Fibroblast of skin of left biceps (primary cell): ENCODE data around the gene ATL3.
"Not testable (repeated sequence)": the region's sequence is repeated elsewhere in the genome, so short reads cannot be mapped to it uniquely, and the experiment has no call there.

ENCODE experiments used
- DNase-seq, 2 experiments: peaks; one replicate each; pipeline ENCODE4 v3.0.0-alpha.2; 2013; ENCODE audit warnings: low read depth in 2 of 2

ATL3 gene

DNA sequence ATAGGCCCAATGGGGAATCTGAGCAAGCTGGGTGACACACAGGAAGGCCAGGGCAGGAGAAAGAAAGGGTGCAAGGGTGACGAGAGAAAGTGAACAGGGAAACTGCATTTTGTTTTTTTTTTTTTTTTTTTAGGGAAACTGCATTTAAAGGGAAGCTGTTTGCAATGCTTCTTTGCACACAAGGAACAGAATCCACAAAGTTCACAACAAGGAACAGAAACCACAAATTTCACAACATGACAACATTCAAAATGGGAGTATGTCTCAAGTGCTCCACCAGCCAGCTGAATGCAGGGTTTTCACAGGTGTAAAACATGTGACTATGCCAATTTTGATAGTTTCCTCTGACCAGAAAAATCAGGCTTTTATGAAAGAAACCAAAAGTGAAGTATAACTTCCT lies 50.1 kb downstream of the ATL3 start:
- DNase-seq = no peak

DNA sequence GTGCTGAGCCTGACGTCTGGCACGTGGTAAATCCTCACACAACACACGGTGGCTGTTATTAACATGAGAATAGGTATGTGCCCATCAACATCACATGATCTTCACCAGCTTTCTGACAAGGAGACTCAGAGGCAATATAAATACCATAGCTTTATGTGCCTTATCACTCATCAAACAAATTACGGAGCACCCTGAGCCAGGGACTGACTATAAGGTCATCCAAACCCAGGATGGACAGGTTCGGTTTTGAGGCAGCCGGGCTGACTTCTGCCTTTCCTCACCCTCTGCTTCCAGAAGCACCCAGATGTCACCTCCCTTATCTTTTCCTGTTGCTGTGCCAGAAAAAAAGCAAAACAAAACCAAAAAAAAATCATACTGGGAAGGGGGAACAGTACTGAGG lies 51.2 kb downstream of the ATL3 start:
- no peak for DNase-seq

DNA sequence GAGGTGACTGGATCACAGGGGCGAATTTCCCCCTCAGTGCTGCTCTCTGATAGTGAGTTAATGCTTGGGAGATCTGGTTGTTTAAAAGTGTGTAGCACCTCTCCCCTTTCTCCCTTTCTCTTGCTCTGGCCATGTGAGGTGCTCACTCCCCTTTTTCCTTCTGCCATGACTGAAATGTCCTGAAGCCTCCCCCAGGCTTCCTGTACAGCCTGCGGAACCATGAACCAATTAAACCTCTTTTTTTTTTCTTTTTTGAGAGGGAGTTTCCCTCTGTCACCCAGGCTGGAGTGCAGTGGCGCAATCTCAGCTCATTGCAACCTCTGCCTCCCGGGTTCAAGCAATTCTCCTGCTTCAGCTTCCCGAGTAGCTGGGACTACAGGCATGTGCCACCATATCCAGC lies 53.5 kb downstream of the ATL3 start:
- DNase-seq = not testable (repeated sequence)

DNA sequence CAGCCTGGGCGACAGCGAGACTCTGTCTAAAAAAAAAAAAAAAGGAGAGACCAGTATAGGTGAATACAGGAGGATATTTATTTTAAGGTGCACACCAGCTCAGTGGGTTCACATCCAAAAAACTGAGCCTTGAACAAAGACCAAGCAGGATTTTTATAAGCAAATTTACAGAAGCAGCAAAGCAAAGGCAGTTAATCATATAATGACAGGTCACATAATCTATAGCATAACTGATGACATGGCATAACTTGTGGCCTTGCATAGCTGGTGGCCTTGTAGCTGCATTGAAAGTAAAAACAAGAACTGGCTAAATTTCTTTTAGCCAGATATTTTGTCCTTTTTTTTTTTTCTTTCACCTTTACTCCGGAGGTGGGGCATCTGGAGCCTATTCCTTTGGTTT lies 54.2 kb downstream of the ATL3 start:
- DNase-seq = no peak

DNA sequence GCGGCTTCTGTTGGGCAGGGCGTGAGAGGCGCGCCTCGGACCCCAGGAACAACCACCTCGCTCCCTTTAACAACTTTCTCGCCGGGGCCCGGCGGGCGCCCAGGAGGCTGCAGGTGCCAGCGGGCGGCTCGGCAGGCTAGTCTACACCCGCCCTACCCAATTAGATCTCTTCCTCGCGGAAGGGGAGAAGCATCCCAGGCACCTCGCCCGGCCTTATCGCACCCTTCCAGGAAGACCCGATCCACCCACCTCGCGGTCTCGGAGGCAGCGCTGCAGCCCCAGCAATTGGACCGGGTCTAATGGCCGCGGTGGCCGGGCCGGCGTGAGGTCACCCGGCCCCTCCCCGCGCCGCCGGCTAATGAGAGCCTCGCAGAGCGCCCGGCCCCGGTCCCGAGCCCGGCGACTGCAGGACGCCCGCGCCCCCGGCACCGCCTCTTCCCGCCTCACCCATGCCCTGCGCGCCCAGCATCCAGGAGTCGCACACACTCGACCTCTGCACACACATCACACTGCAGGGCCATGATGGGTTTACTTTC lies 57.0 kb downstream of the ATL3 start, which contains the start of gene PLAAT3:
TSS of gene PLAAT3 (minus strand) at position 298 of the 536 bp plus-strand sequence. CDS start 419 bp downstream, outside the sequence.
- no peak for DNase-seq

DNA sequence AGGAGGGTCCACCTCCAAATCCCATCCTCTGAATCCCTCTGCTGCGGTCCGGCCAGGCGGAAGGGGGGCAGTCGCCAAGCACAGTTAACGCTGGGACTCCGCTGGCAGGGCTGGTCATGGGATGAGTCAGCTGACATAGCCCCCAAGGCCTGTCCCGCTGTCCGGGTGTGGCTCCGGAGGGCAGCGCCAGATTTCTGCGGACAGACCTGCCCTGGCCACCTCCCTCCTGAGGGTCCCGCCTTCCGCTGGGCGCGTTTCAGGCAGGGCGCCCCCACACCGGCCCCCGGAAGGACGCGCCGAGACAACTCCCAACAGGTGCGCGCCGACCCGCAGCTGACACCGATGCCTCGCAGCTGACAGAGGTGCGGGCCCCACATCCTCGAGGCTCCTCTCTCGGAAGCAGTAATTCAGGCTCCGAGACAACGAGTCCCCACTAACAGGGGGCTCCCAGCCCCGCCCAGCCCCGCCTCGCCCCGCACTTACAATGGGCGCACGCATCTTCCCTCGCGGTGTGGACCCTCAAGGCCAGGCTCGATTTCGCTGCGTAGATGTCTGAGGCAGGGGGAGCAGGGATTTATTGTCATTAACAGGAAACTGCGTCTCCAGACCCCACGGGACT lies 57.5 kb downstream of the ATL3 start:
- no peak for DNase-seq

DNA sequence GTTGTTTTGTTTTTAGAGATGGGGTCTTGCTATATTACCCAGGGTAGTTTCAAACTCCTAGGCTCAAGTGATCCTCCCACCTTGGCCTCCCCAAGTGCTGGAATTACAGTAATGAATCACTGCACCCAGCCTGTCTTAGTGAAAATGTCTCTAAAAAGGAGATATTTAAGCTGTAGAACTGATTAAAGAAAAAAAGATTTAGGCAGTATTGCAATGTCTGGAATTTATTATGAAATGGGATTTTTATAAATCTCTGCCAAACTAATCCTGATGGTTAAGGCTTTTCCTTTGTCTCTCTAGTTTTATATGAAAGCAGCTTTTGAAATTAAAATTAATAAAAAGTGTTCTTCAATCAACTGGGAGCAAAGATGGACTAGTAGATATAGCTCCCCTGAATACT lies 59.0 kb downstream of the ATL3 start:
- no peak for DNase-seq

DNA sequence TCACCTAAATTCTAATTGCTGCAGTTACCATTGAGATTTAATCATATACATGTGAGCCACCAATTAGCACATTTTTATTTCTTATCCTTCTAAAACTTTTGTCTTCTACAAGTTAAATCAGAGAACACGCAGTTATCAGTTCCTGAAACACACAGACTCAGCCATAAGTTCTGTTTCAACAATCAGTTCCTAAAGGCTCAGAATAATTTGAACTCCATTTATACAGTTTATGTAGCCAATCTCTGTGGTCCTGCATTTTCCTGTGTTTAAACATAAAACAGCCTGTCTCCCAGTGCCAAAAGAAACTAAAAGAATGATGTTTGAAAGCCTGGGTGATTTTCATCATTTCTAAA lies 59.8 kb downstream of the ATL3 start:
- DNase-seq = no peak

DNA sequence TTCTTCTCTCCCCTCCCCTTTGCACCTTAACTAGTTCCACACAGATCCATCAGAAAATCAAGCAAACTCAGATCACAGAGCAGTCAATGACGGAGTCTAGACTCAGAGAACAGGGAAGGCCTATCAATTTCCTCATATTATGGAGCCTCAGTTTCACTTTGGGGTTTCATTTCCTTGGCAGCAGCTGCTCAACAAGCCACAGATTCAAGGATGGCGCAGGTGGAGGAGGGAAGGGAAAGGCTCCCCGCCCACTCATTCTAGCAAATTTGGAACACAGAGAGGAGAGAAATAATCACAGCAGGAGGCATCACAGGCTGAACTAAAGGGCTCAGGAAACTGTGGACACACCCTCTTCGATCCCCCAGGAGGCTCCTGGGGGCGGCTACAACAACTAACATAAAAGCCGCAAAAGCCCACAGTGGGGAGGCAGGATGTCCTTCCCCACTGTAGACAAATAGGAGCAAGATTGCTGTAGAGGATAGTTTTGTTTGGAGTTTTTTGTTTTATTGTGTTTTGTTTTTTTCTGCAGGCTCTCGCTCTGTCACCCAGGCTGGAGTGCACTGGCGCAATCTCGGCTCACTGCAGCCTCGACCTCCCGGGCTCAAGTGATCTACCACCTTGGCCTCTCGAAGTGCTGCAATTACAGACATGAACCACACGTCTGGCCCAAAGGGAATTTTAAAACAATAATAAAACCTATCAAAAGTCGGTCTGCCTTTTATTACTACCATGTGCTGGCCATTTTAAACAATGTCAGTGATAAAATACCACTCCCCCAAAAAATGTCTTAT lies 60.4 kb downstream of the ATL3 start:
- DNase-seq = no peak

DNA sequence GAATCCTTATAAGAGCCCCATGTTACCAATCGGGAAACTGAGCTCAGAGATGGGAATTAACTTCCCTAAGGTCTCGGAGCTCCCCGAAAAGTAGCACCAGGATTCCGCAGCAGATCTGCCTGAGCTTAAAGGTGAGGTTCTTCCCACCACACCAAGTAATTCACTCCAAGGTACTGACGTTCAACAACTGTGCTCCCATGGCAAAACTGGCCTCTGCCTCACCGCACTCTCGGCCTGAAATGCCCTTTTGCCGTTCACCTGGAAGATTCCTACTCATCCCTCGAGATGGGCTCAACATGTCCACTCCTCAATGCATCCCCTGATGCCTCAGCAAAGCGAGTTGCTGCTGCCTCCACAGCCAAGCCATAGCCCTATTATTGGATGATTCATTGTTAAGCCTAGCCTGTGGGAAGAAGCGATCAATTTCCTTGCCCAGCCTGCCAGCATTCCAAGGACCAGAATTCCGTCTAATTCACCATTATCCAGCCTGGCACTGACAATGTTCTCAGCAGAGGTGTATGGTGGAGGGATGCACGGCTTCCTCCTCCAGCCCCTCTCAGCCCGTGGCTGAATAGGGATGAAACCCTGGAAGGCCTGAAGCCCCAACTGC lies 61.1 kb downstream of the ATL3 start:
- no peak for DNase-seq

DNA sequence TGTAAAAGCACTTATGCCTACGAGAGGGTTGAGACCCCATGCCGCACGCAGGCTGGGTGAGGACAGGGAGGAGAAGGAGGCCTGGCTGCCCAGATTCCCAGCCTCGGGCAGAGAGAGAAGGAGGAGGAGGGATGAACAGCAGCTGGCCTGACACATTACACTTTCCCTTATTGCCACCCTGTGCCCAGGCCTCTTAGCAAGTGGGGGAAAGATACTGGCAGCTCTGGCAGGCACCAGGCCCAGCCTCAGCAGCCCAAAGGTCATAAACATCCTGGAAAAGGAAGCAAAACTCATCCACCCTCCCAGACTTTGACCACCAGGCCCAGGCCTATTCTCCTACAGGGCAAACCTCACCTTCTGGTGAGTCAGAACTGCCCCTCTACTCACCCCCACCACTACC lies 61.6 kb downstream of the ATL3 start:
- no peak for DNase-seq

DNA sequence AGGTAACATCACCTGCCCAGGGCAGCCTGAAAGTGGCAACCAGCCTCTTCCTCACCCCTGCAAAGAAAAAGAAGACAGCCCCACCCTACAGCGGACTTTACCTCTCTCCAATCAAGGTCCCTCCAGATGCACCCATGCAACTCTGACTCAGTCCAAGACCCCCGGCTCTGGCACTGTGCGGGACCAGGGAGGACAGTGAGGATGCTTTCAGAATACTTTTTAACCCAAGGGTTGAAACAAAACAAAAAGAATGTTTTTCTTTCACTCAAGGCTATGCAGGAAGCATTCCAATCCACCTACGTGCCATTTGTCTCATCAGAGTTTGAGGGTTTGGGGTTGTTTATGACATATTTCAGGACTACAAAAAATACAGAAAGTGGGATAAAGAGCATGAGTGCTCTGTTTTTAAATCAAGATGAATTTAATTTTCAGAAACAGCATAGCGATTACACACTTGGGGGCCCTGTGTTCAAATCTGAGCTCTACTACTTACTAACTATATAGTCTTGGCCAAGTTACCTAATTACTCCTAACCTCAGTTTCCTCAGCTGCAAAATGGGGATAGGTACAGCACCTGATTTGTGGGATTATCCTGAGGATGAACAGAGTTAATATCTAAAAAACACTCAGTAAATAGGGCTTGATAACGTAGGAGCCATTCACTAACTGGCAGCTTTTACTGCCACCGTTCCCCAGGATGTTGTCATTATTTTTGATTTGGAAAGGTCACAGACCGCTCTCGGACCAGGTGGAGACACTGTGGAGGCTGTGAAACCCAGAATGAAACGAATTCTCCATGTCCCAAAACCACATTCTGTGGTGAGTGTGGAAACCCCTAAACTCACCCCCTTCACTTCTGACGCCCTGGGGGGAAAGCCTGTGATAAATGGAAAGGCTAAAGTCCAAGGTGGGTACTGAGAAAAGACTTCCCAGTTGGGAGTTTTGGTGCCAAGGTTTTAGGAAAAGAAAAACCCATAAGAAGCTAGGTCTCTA lies 62.5 kb downstream of the ATL3 start:
- DNase-seq = peak; percentile 29 to 43

DNA sequence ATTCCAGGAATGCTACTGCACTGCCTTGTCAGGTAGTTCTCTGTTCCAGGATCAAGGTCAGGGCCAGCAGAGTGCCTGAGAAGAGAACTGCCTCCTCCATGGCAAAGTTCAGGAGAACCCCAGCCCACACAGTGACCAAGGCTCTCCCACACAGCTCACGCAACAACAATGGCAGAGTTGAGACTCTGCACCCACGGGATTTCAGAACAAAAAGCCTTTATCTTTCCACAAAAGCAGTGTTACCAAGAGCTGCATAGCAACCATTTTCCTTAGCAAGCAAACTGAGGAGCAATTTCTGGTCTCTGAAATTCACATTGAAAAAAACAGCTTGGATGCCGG lies 68.0 kb downstream of the ATL3 start:
- no peak for DNase-seq

DNA sequence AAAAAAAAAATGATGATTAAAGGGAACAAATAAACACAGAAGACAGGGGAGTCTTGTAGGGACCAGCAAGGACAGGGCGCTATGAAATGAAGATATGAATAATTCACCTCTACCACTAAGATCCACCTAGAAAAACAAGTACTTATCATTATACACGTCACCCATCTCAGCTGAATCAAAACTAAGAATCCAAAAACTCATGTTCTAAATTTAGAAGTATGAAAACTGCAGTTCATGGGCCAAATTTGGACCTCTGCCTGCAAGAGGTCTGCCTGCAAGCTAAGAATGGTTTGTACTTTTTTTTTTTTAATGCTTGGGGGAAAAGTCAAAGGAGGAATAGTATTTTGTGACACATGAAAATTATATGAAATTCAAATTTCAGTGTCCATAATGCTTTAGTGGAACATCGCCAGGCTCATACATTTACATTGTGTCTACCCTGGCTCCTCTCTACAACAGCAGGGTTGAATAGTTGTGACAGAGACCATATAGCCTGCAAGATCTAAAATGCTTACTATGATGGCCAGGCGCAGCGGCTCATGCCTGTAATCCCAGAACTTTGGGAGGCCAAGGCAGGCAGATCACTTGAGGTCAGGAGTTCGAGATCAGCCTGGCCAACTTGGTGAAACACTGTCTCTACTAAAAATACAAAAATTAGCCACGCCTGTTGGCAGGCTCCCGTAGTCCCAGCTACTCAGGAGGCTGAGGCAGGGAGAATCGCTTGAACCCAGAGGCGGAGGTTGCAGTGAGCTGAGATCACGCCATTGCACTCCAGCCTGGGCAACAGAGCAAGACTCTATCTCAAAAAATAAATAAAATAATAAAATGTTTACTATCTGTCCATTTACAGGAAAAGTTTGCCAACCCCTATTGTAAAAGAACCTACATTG lies 68.6 kb downstream of the ATL3 start:
- not testable (repeated sequence) for DNase-seq

DNA sequence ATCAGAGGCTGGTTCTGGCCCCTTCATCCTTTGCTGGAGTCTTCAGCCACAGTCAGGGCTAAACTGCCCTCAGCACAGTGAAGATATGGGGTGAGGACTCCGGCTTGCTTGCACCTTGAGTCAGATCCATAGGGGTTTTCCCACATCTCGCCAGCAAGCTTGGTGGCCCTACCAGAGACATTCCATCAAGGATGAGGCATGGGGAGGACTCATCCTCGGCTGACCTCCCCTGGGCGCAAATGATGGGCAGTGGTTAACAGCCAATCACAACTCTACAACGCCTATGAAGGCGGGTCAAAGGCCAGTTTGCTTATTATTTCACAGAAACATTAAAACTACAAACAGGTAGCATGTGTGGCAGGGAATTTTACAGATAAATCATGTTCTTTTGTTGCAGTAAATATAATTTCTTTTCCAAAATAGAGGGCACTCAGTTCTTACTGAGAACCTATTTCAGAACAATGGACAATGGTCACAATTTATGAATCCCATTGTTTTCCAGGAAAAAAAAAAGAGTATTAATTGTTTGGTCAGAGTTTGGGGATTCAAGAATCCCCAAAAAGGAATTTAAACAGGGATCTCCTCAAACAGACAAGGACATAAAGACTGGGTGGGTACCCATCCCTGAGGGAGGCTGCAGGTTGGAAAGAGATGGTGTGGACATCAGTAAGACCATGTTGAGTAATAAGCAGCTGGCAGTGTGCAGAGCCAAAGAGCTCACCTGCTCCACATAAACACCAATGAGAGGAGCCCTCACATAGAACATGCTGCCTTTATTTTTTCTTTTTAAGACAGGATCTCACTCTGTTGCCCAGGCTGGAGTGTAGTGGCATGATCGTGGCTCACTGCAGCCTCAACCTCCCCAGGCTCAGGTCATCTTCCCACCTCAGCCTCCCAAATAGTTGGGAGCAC lies 71.7 kb downstream of the ATL3 start:
- DNase-seq = peak; percentile 21 to 22

DNA sequence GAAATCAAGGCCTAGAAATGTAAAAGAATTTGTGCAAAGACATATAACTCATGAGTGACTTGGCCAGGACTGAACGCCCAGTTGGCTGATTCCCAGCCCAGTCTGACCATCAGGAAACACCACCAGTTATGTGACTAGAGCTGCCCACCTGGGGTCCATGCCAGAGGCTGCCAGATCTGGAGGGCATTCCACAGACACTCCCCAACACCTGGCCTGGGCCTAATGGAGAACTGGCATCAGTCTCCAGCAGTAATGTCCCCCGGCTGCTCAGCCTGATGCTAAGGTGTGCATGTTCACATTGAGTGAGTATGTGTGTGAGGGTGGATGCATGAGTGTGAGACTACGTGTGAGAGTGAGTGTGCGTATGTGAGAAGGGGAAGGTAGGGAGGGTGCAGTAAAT lies 72.6 kb downstream of the ATL3 start:
- no peak for DNase-seq

DNA sequence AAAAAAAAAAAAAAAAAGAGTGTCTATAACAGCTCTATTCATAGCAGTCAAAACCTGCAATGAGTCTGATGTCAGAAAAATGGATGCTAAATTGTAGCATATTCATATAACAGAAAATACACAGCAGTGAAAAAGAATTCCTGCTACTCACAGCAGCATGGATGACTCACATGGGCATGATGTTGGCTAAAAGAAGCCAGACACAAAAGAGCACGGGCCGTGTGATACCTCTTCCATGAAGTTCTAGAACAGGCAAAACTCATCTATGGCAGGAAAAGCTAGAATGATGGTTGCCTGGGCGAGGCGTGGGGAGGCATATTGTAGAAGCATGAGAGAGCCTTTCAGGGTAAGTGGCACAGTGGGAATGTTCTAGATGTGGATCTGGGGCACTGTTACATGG lies 75.9 kb downstream of the ATL3 start:
- DNase-seq = no peak

DNA sequence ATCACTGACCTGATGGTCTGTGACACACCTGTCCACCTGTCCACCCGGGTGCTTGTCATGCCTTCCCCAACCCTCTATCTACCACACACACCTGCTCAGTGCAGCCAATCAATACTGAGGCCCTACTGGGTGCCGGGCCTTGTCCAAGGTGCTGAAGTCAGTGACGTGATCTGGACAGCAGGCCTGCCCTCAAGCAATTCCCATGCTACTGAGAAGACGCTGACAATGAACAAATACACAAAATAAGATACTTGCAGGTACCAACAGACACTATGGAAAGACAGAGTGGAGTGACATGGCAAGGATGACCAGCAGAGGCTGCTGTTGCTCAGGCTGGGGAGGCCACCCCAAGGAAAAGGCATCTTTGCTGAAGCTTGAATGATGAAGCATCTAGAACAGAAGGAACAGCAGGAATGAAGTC lies 78.2 kb downstream of the ATL3 start:
- DNase-seq = no peak

DNA sequence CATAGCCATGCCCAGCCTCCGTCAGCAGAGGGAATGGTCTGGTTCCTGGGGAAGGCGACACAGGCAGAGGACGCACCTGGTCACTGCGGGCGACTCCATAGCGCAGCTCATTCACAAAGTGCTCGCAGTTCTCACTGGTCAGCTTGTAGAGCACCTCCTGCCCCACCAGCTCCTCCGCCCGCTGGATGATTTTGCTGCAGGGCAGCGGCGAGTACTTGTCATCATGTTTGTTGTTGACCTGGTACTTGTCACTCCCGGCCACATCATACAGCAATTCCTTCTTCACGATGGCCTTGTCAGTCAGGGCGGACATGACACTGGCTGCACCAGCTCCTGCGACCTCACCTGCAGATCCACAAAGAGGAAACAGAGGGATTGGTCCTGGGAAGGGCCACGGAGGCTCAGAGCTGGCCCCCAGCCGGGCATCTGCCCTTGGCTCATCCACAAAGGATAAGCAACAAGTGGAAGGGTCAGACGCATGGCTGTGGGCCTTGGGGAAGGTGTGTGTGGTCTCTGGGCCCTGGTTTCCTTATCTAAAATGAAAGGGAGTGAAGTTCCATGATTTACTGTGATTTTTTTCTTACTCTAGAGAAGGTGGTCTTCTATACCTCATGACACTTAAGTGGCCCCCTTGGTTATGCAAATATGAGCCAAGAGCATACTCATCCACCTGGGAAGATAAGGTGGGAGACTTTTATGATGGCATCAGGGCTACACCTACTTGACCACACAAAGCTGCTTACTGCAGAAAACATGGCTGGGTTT lies 81.0 kb downstream of the ATL3 start:
- no peak for DNase-seq
